H1 (cell line): Measurements from ENCODE around the gene OTOF. TPM values are rescaled to one million over a fixed set of nuclear protein-coding genes. Genes with fewer than 3 reads are reported as not detected.

ENCODE experiments used
- ASH2L ChIP-seq: fragments of 200-600, 300-600 bp; sonication (generic); IDR thresholded peaks from one replicate; pipeline ENCODE4 v1.7.1; 2017; ENCODE audit warnings: low read length
- BRCA1 ChIP-seq: IDR thresholded peaks from 2 replicates; pipeline ENCODE4 v1.6.1; 2012; ENCODE audit warnings: low read depth, low read length, improper control_type of control experiment
- PHF8 ChIP-seq: fragments of 200-600 bp; sonication (generic); conservative IDR thresholded peaks from 2 replicates; pipeline ENCODE4 v1.7.1; 2012; ENCODE audit warnings: low read depth, mild to moderate bottlenecking, inconsistent platforms, low read length, moderate library complexity
- polyA plus RNA-seq, 7 experiments: library from polyadenylated mRNA; depleted of rRNA in 3 of 7; stranded (reverse) in 5 of 7; unstranded in 2 of 7; fragments of >200 nt in 5 of 7; fragments of 200-250 nt in 2 of 7; gene quantifications; 1 replicate in 5 of 7; 2 replicates in 1 of 7; 4 replicates in 1 of 7; pipeline versions ENCODE4 v1.2.1 to v1.2.3, GENCODE V29; 2011 to 2013; ENCODE audit warnings: missing spikeins in 2 of 7, mixed read lengths in 2 of 7
- total RNA-seq: library from RNA; stranded (reverse); fragmentation: NEBNext Ultra II Directional; extraction: Animal tissue kit (Norgen Biotek cat#: 25700); gene quantifications from 2 replicates; pipeline ENCODE4 v1.2.1, GENCODE V29; 2021
- TF ChIP-seq, protein P1 (sequence below): IDR thresholded peaks from 2 replicates; pipeline ENCODE4 v1.6.1; 2012; ENCODE audit warnings: inconsistent platforms

Gene OTOF
- total and polyA plus RNA-seq, 2 of the 8 experiments (the other 6 are each of a cell fraction or from before 2014, with no cell fraction given) = 0.06 TPM; not detected in 1

DNA sequence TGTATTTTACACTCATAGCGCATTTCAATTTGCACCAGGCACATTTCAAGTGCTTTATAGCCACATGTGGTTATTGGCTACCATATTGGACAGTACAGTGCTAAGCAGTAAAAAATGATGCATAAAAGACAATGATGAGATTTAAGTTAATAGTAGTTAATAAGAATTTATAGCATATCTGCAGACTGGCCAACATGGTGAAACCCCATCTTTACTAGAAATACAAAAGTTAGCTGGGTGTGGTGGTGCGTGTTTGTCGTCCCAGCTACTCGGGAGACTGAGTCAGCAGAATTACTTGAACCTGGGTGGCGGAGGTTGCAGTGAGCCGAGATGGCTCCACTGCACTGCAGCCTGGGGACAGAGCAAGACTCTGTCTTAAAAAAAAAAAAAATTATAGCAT, 66.5 kb downstream of the OTOF start (continued):
- TF ChIP-seq BRCA1 = no peak
- TF ChIP-seq, protein P1, sequence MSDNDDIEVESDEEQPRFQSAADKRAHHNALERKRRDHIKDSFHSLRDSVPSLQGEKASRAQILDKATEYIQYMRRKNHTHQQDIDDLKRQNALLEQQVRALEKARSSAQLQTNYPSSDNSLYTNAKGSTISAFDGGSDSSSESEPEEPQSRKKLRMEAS = no peak
- no peak for TF ChIP-seq PHF8
- no peak for TF ChIP-seq ASH2L
